HG03354 (cell line): ENCODE data around the gene RBP3.

Source experiments
- ATAC-seq: cut with Tn5 transposase; IDR thresholded peaks from one replicate; pipeline ENCODE4 v1.9.1; 2021; ENCODE audit warnings: mild to moderate bottlenecking; ENCODE audit not compliant: unreplicated experiment, poor library complexity, severe bottlenecking

Gene RBP3

GRCh38 chr10:47351899-47352815 lies 4.0 kb downstream of the RBP3 start:
- no peak for ATAC-seq

GRCh38 chr10:47353351-47353750 lies 5.2 kb downstream of the RBP3 start:
- no peak for ATAC-seq

GRCh38 chr10:47354165-47354564 lies 6.0 kb downstream of the RBP3 start:
- no peak for ATAC-seq

- no peak for ATAC-seq
Observed at GRCh38 chr10:47354900-47355299, 6.7 kb downstream of the RBP3 start.

GRCh38 chr10:47356708-47357107 lies 8.5 kb downstream of the RBP3 start:
- ATAC-seq: no peak

GRCh38 chr10:47357131-47357582 lies 9.0 kb downstream of the RBP3 start:
- no peak for ATAC-seq

- ATAC-seq: no peak
Observed at GRCh38 chr10:47357911-47358310, 9.7 kb downstream of the RBP3 start.

- no peak for ATAC-seq
Observed at GRCh38 chr10:47358457-47358856, 10.3 kb downstream of the RBP3 start.

- no peak for ATAC-seq
Observed at GRCh38 chr10:47359101-47359500, 10.9 kb downstream of the RBP3 start.

GRCh38 chr10:47359626-47360418 lies 11.7 kb downstream of the RBP3 start:
- no peak for ATAC-seq

GRCh38 chr10:47360419-47361040 lies 12.4 kb downstream of the RBP3 start:
- no peak for ATAC-seq

- ATAC-seq: no peak
Observed at GRCh38 chr10:47361293-47361692, 13.1 kb downstream of the RBP3 start.

GRCh38 chr10:47362199-47362598 lies 14.0 kb downstream of the RBP3 start:
- ATAC-seq: no peak

GRCh38 chr10:47363781-47364180 lies 15.6 kb downstream of the RBP3 start:
- ATAC-seq: no peak

- ATAC-seq: no peak
Observed at GRCh38 chr10:47364366-47364765, 16.2 kb downstream of the RBP3 start.

- no peak for ATAC-seq
Observed at GRCh38 chr10:47364911-47365310, 16.7 kb downstream of the RBP3 start.

- no peak for ATAC-seq
Observed at GRCh38 chr10:47365431-47366180, 17.4 kb downstream of the RBP3 start.

- no peak for ATAC-seq
Observed at GRCh38 chr10:47366181-47366631, 18.0 kb downstream of the RBP3 start.

- no peak for ATAC-seq
Observed at GRCh38 chr10:47366731-47367460, 18.7 kb downstream of the RBP3 start.
